Measurements from ENCODE around the gene ARMC9. TPM values are rescaled to one million over a fixed set of nuclear protein-coding genes. Genes with fewer than 3 reads are reported as not detected.

Gene ARMC9
- total and polyA plus RNA-seq, 2 experiments from 2014 or later = 22.5 to 23.7 TPM

- Histone ChIP-seq H3K9me2 (replicated peaks; ENCODE audit: insufficient read depth) (no peaks in the 10 kb centered on the region), H3K4me2 (no peak overlapping the region), H3K27ac (no peak overlapping the region), H3K9me3 (ENCODE audit: low read depth) (no peaks in the 10 kb centered on the region), H2AFZ (no peak overlapping the region), H3K4me3 (no peak overlapping the region), H3K79me2 (no peaks in the 10 kb centered on the region), H3K27me3 (no peaks in the 10 kb centered on the region), H3K4me1 (ENCODE audit: insufficient read depth) (peaks cover 3% of the 10 kb centered on the region), H4K20me1 (ENCODE audit: insufficient read depth, poor library complexity, severe bottlenecking) (no peaks in the 10 kb centered on the region), H3K36me3 (replicated peaks; ENCODE audit: insufficient read depth, low read depth) (no peaks in the 10 kb centered on the region)
- WGBS (ENCODE audit: low lambda C conversion rate, missing lambda C conversion rate) = 93% methylated on average over 5 of the region's 5 CpGs
- TF ChIP-seq EZH2phosphoT487 (IDR thresholded peaks at IDR 0.05; ENCODE audit: low read depth, severe bottlenecking, unreplicated experiment) (no peak), CTCF (IDR thresholded peaks at IDR 0.05; ENCODE audit: poor library complexity) (no peak), EZH2 (IDR thresholded peaks at IDR 0.05; ENCODE audit: borderline replicate concordance) (no peak)
- DNase-seq (ENCODE audit: low spot score) = no peak
Measured at GRCh38 chr2:231351648-231352047, 153.2 kb downstream of the ARMC9 start.

- Histone ChIP-seq H3K36me3 (replicated peaks; ENCODE audit: insufficient read depth, low read depth) (no peaks in the 10 kb centered on the region), H3K4me2 (no peak overlapping the region), H3K4me3 (no peak overlapping the region), H3K79me2 (no peaks in the 10 kb centered on the region), H3K4me1 (ENCODE audit: insufficient read depth) (peaks cover 3% of the 10 kb centered on the region), H3K27ac (no peak overlapping the region), H3K9me3 (ENCODE audit: low read depth) (no peaks in the 10 kb centered on the region), H4K20me1 (ENCODE audit: insufficient read depth, poor library complexity, severe bottlenecking) (no peaks in the 10 kb centered on the region), H3K9me2 (replicated peaks; ENCODE audit: insufficient read depth) (no peaks in the 10 kb centered on the region), H2AFZ (no peak overlapping the region), H3K27me3 (no peaks in the 10 kb centered on the region)
- WGBS (ENCODE audit: low lambda C conversion rate, missing lambda C conversion rate) = 98% methylated on average over 5 of the region's 6 CpGs
- no peak for TF ChIP-seq EZH2 (IDR thresholded peaks at IDR 0.05; ENCODE audit: borderline replicate concordance)
- no peak for TF ChIP-seq CTCF (IDR thresholded peaks at IDR 0.05; ENCODE audit: poor library complexity)
- no peak for TF ChIP-seq EZH2phosphoT487 (IDR thresholded peaks at IDR 0.05; ENCODE audit: low read depth, severe bottlenecking, unreplicated experiment)
- no peak for DNase-seq (ENCODE audit: low spot score)
Measured at GRCh38 chr2:231353469-231353868, 155.0 kb downstream of the ARMC9 start.

- peaks cover 3% of the 10 kb centered on the region for H3K4me1 ChIP-seq (ENCODE audit: insufficient read depth)
- no peak overlapping the region for H3K4me3 ChIP-seq
- no peaks in the 10 kb centered on the region for H3K9me2 ChIP-seq (replicated peaks; ENCODE audit: insufficient read depth)
- WGBS (ENCODE audit: low lambda C conversion rate, missing lambda C conversion rate) = 69% methylated on average over 28 of the region's 28 CpGs
- no peaks in the 10 kb centered on the region for H3K9me3 ChIP-seq (ENCODE audit: low read depth)
- H3K79me2 ChIP-seq = no peaks in the 10 kb centered on the region
- no peaks in the 10 kb centered on the region for H3K36me3 ChIP-seq (replicated peaks; ENCODE audit: insufficient read depth, low read depth)
- H2AFZ ChIP-seq = no peak overlapping the region
- H3K4me2 ChIP-seq = no peak overlapping the region
- no peaks in the 10 kb centered on the region for H3K27me3 ChIP-seq
- DNase-seq (ENCODE audit: low spot score) = no peak
- H3K27ac ChIP-seq = no peak overlapping the region
- no peak for TF ChIP-seq EZH2phosphoT487 (IDR thresholded peaks at IDR 0.05; ENCODE audit: low read depth, severe bottlenecking, unreplicated experiment)
- TF ChIP-seq CTCF (IDR thresholded peaks at IDR 0.05; ENCODE audit: poor library complexity) = no peak
- TF ChIP-seq EZH2 (IDR thresholded peaks at IDR 0.05; ENCODE audit: borderline replicate concordance) = no peak
- H4K20me1 ChIP-seq (ENCODE audit: insufficient read depth, poor library complexity, severe bottlenecking) = no peaks in the 10 kb centered on the region
Measured at GRCh38 chr2:231355508-231356465, 157.4 kb downstream of the ARMC9 start.
